MM.1S (cell line): Measurements from ENCODE around the gene MAPK12.

Source experiments
- CTCF ChIP-seq: fragments of 300-600 bp; sonication (generic); IDR thresholded peaks from 2 replicates; pipeline ENCODE4 v1.5.1; 2016; ENCODE audit warnings: antibody characterized with exemption, low read length, mixed read lengths
- EZH2 ChIP-seq: fragments of 300-600 bp; sonication (generic); optimal IDR thresholded peaks from 2 replicates; pipeline ENCODE3; 2017; ENCODE audit warnings: low read depth, mild to moderate bottlenecking, antibody characterized with exemption, low read length, mixed read lengths
- EZH2phosphoT487 ChIP-seq: fragments of 300-600 bp; sonication (generic); IDR thresholded peaks from 2 replicates; pipeline ENCODE4 v1.6.1; 2018; ENCODE audit warnings: antibody characterized with exemption, low read length

DNA sequence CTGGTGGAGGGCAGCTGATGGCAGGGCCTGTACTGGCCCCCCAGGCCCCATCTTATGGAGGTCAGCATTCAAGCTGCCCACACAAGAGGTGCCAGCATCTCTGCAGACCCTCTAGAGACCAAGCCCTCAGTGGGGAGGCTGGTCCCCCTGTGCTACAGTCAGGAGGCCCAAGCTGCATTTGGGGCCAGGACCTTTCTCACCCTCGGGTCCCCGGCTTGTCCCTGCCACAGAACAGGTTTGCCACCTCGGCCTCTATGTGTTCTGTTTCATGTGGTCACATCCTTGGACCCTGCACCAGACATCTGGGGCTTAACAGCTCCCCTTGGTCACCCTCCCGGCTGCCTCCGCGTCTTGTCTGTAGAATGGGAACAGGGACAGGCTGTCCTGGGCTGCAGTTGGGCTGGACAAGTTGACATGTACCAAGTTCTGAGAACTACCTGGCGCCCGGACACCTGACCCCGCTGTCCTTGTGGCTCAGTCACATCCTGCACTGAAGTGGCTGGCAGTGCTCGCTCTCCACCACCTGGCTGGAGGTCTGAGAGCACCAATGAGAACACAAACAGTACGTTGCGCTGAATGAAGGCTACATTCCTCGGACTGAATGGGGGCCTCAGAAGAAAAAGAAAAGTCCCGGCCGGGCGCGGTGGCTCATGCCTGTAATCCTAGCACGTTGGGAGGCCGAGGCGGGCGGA, 48.7 kb upstream of the MAPK12 start:
- TF ChIP-seq CTCF (no peak), EZH2 (no peak), EZH2phosphoT487 (no peak)
